Gastrocnemius medialis (tissue), 4 donors: Measurements from ENCODE around the gene MAP3K13. TPM values are rescaled to one million over a fixed set of nuclear protein-coding genes. Genes with fewer than 3 reads are reported as not detected.

Experiments
- ATAC-seq, 2 donors: fragments of 150-250 bp; one replicate each; pipeline ENCODE4 v1.9.1; 2016
- DNase-seq, 2 donors: peaks; one replicate each; pipeline ENCODE4 v3.0.0-alpha.2; 2019
- H3K27ac ChIP-seq, 4 donors: fragments of 200-600 bp; sonication (generic); 1 replicate in 1 of 4; 2 replicates in 3 of 4; pipeline ENCODE4 v1.5.1; 2016 to 2018; ENCODE audit warnings: mild to moderate bottlenecking in 2 of 4, moderate library complexity in 1 of 4
- H3K27me3 ChIP-seq, 3 donors: fragments of 200-600 bp; sonication (generic) in 2 of 3; 1 replicate in 1 of 3; 2 replicates in 2 of 3; pipeline versions ENCODE4 v1.5.1 to v1.6.0; 2016 to 2019; ENCODE audit warnings: mild to moderate bottlenecking in 1 of 3, moderate library complexity in 1 of 3
- H3K36me3 ChIP-seq, 2 donors: fragments of 200-600 bp; sonication (generic) in 1 of 2; one replicate each; pipeline ENCODE4 v1.5.1; 2017 to 2018
- H3K4me1 ChIP-seq, 2 donors: fragments of 200-600 bp; sonication (generic) in 1 of 2; one replicate each; pipeline ENCODE4 v1.5.1; 2016 to 2017; ENCODE audit warnings: mild to moderate bottlenecking in 2 of 2
- H3K4me3 ChIP-seq, 4 donors: fragments of 200-600 bp; sonication (generic) in 3 of 4; 1 replicate in 1 of 4; 2 replicates in 3 of 4; pipeline ENCODE4 v1.5.1; 2016 to 2019; ENCODE audit warnings: mild to moderate bottlenecking in 2 of 4
- H3K9me3 ChIP-seq, 3 donors: fragments of 200-600 bp; sonication (generic) in 2 of 3; 1 replicate in 1 of 3; 2 replicates in 2 of 3; pipeline ENCODE4 v1.5.1; 2016 to 2019
- POLR2A ChIP-seq, 2 donors: fragments of 450-650 bp; IDR thresholded peaks; one replicate each; pipeline ENCODE4 v1.6.1; 2017; ENCODE audit warnings: antibody characterized with exemption in 2 of 2, mild to moderate bottlenecking in 2 of 2, moderate library complexity in 2 of 2
- in situ Hi-C, 4 donors: fragments of 200-750 bp; cut with MboI; loops; one replicate each; pipeline versions ENCODE4 v1.15.0 to v1.8.0; 2017; ENCODE audit warnings: low sequenced_read_pairs in 4 of 4
- intact Hi-C: fragments of 100-400 bp; cut with DNase I; formaldehyde crosslinking; loops from one replicate; pipeline ENCODE4 v1.15.1; 2023; ENCODE audit warnings: low total_unique reads
- total RNA-seq, 4 donors: library from RNA; depleted of rRNA; stranded (reverse); fragments of >200 nt; gene quantifications; one replicate each; pipeline versions ENCODE4 v1.1.0 to v1.2.3, GENCODE V29; 2016
- TF ChIP-seq, protein P1 (sequence below), 5 experiments: fragments of 450-650 bp in 3 of 5; fragments of 200-600 bp in 2 of 5; sonication (generic) in 2 of 5; IDR thresholded peaks in 4 of 5; conservative IDR thresholded peaks in 1 of 5; 1 replicate in 4 of 5; 2 replicates in 1 of 5; pipeline ENCODE4 v1.5.1; 2016 to 2019; ENCODE audit warnings: antibody characterized with exemption in 5 of 5, mild to moderate bottlenecking in 3 of 5, moderate library complexity in 3 of 5

MAP3K13 gene
- total RNA-seq, 4 donors from 2014 or later: 1.6 to 6.5 (median 4.6) TPM

DNA sequence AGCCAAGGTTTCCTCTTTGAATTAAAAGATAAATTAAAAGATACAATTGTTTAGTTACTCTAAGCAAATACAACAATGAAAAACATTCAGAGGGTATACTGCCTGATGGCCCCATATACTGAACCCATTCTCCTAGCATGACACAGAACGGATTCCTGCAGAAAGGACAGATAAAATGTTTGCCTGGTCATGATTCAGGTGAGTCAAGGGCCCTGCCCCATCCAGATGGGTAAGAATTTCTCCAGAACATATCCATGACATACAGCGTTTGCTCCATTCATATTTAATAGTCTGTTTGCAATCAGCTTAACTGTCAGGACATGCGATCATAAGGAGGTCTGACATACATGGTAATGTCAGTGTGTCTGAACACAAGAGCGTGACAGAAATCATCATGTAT is 127.3 kb downstream of the MAP3K13 start:
- DNase-seq: no peak
- Histone ChIP-seq H3K9me3 (no peaks in the 10 kb centered on the region), H3K36me3 (peaks cover 0 to 77% of the 10 kb centered on the region in 2 donors), H3K4me1 (no peaks in the 10 kb centered on the region), H3K27ac (no peak overlapping the region), H3K27me3 (no peaks in the 10 kb centered on the region), H3K4me3 (no peak overlapping the region)
- in situ Hi-C loops (loop anchor here in 1 of 4 donors (10.0 kb wide), 1 partner anchor 95 kb away; the partner anchor contains the start of gene SENP2), intact Hi-C loops (no loop called here)
- ATAC-seq: no peak
- TF ChIP-seq POLR2A (IDR thresholded peaks at IDR 0.05): no peak
- TF ChIP-seq, protein P1, sequence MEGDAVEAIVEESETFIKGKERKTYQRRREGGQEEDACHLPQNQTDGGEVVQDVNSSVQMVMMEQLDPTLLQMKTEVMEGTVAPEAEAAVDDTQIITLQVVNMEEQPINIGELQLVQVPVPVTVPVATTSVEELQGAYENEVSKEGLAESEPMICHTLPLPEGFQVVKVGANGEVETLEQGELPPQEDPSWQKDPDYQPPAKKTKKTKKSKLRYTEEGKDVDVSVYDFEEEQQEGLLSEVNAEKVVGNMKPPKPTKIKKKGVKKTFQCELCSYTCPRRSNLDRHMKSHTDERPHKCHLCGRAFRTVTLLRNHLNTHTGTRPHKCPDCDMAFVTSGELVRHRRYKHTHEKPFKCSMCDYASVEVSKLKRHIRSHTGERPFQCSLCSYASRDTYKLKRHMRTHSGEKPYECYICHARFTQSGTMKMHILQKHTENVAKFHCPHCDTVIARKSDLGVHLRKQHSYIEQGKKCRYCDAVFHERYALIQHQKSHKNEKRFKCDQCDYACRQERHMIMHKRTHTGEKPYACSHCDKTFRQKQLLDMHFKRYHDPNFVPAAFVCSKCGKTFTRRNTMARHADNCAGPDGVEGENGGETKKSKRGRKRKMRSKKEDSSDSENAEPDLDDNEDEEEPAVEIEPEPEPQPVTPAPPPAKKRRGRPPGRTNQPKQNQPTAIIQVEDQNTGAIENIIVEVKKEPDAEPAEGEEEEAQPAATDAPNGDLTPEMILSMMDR (IDR thresholded peaks at IDR 0.05 in 4 of 5, conservative IDR thresholded peaks at IDR 0.05 in 1 of 5): no peak

DNA sequence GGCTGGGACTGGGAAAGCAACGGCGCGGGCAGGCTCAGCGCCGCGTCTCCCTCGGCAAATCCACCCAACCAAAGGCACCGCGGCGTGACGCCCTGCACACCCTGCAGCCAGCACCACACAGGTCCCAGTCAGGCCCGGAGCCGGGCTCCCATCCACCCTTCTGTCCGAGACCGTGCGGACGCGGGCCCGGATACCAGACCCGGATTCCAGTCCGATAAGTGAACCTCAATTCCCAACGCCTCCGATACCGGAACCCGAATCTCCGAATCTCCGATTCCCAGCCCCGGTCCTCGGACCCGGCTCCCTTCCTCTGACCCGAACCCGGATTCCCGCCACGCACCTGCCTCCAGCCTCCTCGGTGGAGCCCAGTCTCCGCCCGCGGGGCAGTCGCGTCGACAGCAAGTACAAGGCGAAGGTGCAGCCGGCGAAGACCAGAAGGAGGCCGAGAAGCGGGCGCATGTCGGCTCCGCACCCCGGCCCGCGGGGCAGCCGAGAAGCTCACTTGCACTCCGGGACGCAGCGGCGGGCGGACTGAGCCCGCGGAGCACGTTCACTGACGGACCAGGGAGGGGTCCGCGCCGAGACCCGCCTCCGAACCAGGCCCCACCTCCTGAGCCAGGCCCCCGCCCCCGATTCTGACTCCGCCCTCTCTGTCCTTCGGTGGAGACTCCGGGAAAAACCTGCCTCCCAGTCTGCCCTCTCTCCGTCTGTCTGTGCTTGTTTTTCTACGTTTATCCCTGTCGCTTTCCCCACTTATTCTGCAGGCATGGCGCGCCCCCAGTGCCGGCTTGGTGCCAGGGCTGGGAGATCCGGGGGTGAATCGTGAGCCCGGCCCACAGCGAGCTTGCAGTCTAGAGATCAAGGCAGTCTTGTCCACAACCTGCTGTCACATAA is 135.8 kb downstream of the MAP3K13 start, which contains the start of gene TMEM41A:
Gene TMEM41A, minus strand, starts transcription at position 533 of the 894 bp plus-strand sequence. Its CDS starts 74 bp downstream, at position 459.
- TF ChIP-seq POLR2A (IDR thresholded peaks at IDR 0.05): peak; percentile 73 to 89
- TF ChIP-seq, protein P1 (IDR thresholded peaks at IDR 0.05 in 4 of 5, conservative IDR thresholded peaks at IDR 0.05 in 1 of 5): no peak
- intact Hi-C loops: loop anchor here (2.0 kb wide), 2 partner anchors 88 to 144 kb away; partner anchors contain the start of gene SENP2
- in situ Hi-C loops: loop anchor here in 1 of 4 donors (10.0 kb wide), 1 partner anchor 86 kb away; the partner anchor contains the start of gene SENP2

DNA sequence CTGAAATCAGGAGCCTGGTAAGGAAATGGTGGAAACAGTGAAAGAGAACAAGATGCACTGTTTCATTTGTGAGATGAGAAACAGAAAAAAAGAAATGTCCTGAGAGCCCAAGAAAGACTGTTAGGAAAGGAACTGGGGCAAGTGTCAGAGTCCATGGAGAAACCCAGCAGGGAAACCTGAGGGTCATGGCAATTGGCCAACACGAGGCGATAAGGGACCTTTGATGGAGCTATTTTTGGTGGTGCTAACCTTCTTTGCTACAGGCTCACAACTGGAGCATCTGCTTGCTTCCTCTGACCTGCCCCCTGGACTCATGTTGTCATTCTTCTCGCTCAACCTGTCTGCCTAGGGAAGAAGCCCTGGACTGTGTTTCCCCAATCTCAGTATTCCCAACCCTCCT is 140.1 kb downstream of the MAP3K13 start:
- no peaks in the 10 kb centered on the region for H3K9me3 ChIP-seq
- ATAC-seq: no peak
- intact Hi-C loops (no loop called here), in situ Hi-C loops (no loop called here)
- H3K4me3 ChIP-seq: no peak overlapping the region
- no peak for DNase-seq
- TF ChIP-seq, protein P1 (IDR thresholded peaks at IDR 0.05 in 4 of 5, conservative IDR thresholded peaks at IDR 0.05 in 1 of 5): no peak
- TF ChIP-seq POLR2A (IDR thresholded peaks at IDR 0.05): no peak
- H3K4me1 ChIP-seq: peaks cover under 1 to 2% of the 10 kb centered on the region in 2 donors
- no peaks in the 10 kb centered on the region for H3K27me3 ChIP-seq
- no peak overlapping the region for H3K27ac ChIP-seq
- H3K36me3 ChIP-seq: no peaks in the 10 kb centered on the region

More for the DNA sequence above, 135.8 kb downstream of the MAP3K13 start, which contains the start of gene TMEM41A:
- H3K36me3 ChIP-seq: peaks cover 0 to 30% of the 10 kb centered on the region in 2 donors
- peaks cover 16% of the 10 kb centered on the region in 2 donors for H3K4me1 ChIP-seq
- H3K9me3 ChIP-seq: no peaks in the 10 kb centered on the region
- no peaks in the 10 kb centered on the region for H3K27me3 ChIP-seq
- H3K4me3 ChIP-seq: peak within 1 kb of the TSS; percentile 74 to 96 (median 90)
- DNase-seq: peak; percentile 83 to 89
- peak; percentile 92 for ATAC-seq
- H3K27ac ChIP-seq: peak within 1 kb of the TSS; percentile 80 to 89 (median 84)

GRCh38 chr3:185503521-185503920 is 140.6 kb downstream of the MAP3K13 start:
- Histone ChIP-seq H3K27ac (no peak overlapping the region), H3K27me3 (no peaks in the 10 kb centered on the region), H3K4me3 (no peak overlapping the region), H3K4me1 (no peaks in the 10 kb centered on the region), H3K36me3 (no peaks in the 10 kb centered on the region), H3K9me3 (no peaks in the 10 kb centered on the region)
- in situ Hi-C loops: no loop called here
- no peak for TF ChIP-seq POLR2A (IDR thresholded peaks at IDR 0.05)
- TF ChIP-seq, protein P1 (IDR thresholded peaks at IDR 0.05 in 4 of 5, conservative IDR thresholded peaks at IDR 0.05 in 1 of 5): no peak
- ATAC-seq: no peak
- intact Hi-C loops: no loop called here
- no peak for DNase-seq
